ENCODE measurements around the gene RYR2.

RYR2 gene

DNA sequence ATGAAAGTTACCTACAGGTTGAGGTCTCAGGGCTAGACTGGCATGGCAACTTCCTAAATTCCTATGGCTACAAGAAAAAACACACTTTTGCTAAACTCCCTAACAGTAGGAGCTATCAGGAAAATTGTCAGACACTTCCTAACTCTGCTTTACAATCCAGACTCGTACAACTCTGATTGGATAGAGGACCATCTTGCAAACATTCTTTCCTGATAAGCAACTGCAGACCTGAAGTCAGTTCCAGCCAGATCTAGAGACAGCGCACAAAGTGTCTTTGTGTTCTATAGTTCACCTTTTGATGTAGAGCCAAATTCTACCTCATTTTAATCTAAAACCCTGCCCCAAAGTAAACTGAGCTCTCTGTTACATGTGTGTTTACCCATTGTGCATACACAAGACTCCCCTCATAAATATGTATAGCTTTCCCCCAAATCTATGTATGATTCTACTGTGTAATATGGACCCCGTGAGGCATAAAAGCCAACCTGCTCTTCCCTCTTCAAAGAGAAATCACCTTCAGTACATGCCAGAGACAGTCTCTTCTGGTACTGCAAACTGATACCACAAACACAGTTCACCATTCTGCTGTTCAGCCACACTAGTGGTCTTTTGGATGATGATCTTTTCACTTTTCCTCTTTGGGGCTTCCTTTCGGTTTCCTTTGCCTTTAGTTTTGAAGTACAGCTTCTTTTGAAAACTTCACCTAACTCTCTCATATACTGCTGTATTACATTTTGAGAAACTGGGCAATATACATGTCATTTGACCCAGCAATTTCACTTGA lies 827.0 kb downstream of the RYR2 start:
- no peak for DNase-seq

DNA sequence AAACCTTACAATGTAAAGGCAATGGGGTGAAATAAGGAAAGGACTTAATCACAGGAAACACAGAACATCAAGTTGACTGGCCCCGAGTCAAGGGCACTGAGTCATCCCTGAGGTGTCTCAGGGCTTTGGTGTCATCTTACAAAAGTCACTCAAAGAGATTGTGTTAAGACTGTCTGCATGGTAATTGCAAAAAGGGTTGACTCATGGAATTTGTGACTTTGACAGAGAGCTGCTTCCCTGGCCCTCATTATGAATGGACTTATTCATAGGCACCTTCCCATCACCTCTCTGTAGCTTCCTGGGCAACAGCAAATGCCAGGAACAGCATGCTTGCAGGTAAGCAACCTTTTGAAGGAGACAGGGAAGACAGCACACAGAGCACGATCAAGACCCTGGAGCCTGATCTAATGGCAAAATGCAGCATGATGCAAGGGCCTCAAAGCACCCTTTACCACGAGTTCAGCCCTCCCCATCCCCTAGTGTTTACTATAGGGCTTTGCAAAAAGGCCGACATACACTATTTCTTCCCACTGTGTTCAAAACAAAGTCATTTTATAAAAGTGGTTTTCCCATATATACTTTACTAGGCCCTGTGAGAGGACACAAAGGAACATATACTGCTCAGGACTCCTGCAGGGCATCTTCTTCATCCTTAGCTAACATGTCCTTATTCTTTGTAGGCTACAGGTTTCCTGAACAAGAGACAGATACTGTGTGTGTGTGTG lies 831.7 kb downstream of the RYR2 start:
- DNase-seq, result no peak

DNA sequence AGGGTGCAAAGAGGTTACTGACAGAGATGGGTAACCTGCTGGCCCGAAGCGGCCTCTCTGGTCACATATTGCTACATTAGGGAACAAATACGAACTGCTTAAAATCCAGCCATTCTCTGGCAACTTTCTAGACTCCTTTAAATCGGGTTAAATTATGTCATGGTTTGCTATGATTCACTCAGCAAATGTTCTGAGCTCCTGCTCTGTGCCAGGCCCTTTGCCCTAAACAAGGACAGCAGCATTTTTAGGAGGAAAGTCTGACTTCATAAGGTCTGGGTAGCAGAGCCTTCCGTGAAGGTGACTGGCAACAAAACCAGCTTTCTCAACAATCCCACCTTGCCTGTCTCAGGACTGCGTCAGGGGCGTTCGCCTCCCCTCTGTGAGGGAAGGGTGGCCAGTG lies 833.3 kb downstream of the RYR2 start:
- no peak for DNase-seq

DNA sequence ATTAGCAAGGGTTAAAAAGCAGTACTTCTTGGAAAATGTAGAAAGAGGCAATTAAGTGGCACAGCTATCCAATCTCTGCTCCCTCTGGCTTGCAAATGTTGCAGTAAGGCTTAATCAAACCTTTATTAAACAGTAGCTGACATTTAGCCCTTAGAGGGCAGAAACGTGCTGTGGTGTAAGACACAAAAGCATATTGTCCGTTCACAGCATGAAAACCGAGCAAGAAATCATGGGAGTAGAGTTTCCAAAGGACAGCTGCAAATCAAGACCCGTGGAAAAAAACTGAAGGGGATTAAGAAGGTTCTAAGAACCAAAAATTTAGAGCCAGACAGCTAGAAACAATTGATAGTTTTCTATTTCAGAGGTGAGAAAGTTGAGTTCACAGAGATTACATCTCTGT lies 835.6 kb downstream of the RYR2 start:
- DNase-seq, result no peak

DNA sequence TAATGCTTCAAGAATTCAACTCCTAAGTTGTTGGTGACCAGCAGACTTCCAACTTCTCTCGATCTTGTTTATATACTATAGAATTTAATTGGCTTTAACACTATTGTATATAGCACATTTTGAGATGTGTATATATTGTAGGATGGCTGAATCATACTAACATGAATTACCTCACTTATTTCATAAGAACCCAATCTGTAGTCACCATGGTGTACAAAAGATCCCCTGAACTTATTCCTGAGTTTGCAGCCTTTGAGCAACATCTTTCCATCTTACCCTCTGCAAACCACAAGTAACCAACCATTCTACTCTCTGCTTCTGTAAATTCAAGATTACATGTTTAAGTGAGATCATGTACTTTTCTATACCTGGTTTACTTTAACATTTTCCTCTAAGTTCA lies 836.4 kb downstream of the RYR2 start:
- DNase-seq, result no peak

DNA sequence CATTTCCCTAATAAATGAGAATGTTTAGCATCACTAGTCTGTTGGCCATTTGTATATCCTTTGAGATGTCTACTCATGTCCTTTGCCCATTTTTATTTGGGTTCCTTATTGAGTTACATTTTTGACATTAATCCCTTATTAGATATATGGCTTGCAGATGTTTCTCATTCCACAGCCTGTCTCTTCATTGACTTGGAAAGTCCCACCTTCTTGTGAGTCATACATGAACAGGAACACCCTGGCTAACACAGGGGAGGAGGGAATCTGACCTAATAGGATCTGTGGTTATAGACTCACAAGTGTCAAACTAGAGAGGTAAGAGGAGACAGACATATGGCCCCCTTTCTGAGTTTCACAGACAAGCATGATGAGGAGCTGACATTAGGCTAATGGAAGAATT lies 837.2 kb downstream of the RYR2 start:
- no peak for DNase-seq

Data from right kidney (tissue), 1 donor.